ENCODE results near the gene HTD2.

The HTD2 gene

DNA sequence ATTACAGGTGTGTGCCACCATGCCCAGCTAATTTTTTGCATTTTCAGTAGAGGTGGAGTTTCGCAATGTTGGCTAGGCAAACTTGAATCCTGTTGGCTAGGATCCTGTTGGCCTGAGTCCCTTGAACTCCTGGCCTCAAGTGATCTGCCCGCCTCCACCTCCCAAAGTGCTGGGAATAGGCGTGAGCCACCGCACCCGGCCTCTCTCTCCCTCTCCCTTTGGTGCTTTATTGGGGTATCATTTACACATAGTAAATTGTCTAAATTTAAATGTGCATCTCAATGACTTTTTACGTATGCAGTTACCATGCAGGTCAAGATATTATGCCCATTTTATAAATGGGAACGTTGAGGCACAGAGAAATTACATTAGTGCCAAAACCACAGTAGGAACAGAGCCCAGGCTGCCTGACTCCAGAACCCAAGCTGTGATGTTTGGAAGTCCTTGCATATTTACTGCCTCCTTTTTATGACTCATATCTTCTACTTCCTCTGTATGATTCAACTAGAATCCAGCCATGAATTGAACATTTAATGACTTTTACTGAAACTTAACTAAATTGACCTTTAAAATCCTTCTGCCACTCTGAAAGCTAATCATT lies 34.3 kb upstream of the HTD2 start:
- POLR2A ChIA-PET, result no interaction called here
- Histone ChIP-seq H3K4me3 (ENCODE audit: low read depth, low read length) (no peak overlapping the region), H3K27ac (ENCODE audit: extremely low read depth, low read depth, low read length) (no peak overlapping the region), H3K4me1 (ENCODE audit: control insufficient read depth, insufficient read depth, low read length) (no peaks in the 10 kb centered on the region), H3K9me3 (ENCODE audit: control insufficient read depth, insufficient read depth, low read depth, low read length) (no peaks in the 10 kb centered on the region), H3K36me3 (ENCODE audit: control insufficient read depth in 2 of 2, insufficient read depth in 1 of 2, low read length in 2 of 2) (peaks cover 0 to 11% of the 10 kb centered on the region in 2 experiments; a peak in 2 of 3 replicates)
- CTCF ChIA-PET, result no interaction called here
- TF ChIP-seq, protein P1, sequence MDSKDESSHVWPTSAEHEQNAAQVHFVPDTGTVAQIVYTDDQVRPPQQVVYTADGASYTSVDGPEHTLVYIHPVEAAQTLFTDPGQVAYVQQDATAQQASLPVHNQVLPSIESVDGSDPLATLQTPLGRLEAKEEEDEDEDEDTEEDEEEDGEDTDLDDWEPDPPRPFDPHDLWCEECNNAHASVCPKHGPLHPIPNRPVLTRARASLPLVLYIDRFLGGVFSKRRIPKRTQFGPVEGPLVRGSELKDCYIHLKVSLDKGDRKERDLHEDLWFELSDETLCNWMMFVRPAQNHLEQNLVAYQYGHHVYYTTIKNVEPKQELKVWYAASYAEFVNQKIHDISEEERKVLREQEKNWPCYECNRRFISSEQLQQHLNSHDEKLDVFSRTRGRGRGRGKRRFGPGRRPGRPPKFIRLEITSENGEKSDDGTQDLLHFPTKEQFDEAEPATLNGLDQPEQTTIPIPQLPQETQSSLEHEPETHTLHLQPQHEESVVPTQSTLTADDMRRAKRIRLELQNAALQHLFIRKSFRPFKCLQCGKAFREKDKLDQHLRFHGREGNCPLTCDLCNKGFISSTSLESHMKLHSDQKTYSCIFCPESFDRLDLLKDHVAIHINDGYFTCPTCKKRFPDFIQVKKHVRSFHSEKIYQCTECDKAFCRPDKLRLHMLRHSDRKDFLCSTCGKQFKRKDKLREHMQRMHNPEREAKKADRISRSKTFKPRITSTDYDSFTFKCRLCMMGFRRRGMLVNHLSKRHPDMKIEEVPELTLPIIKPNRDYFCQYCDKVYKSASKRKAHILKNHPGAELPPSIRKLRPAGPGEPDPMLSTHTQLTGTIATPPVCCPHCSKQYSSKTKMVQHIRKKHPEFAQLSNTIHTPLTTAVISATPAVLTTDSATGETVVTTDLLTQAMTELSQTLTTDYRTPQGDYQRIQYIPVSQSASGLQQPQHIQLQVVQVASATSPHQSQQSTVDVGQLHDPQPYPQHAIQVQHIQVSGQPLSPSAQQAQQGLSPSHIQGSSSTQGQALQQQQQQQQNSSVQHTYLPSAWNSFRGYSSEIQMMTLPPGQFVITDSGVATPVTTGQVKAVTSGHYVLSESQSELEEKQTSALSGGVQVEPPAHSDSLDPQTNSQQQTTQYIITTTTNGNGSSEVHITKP (tag by site-specific recombination; IDR thresholded peaks at IDR 0.05), result no peak
- TF ChIP-seq ZNF202 (tag by site-specific recombination; IDR thresholded peaks at IDR 0.05; ENCODE audit: borderline replicate concordance) (no peak), KLF1 (tag by site-specific recombination; IDR thresholded peaks at IDR 0.05) (no peak), ZNF391 (tag by site-specific recombination; IDR thresholded peaks at IDR 0.05; ENCODE audit: borderline replicate concordance, low read depth) (no peak), ZNF571 (tag by site-specific recombination; IDR thresholded peaks at IDR 0.05) (no peak), ZNF548 (tag by site-specific recombination; IDR thresholded peaks at IDR 0.05) (no peak), ZNF394 (tag by site-specific recombination; IDR thresholded peaks at IDR 0.05; ENCODE audit: borderline replicate concordance) (no peak), ZNF433 (tag by site-specific recombination; IDR thresholded peaks at IDR 0.05; ENCODE audit: low read depth) (no peak), YY1 (tag by site-specific recombination; IDR thresholded peaks at IDR 0.05) (no peak)
- TF ChIP-seq, protein P2, sequence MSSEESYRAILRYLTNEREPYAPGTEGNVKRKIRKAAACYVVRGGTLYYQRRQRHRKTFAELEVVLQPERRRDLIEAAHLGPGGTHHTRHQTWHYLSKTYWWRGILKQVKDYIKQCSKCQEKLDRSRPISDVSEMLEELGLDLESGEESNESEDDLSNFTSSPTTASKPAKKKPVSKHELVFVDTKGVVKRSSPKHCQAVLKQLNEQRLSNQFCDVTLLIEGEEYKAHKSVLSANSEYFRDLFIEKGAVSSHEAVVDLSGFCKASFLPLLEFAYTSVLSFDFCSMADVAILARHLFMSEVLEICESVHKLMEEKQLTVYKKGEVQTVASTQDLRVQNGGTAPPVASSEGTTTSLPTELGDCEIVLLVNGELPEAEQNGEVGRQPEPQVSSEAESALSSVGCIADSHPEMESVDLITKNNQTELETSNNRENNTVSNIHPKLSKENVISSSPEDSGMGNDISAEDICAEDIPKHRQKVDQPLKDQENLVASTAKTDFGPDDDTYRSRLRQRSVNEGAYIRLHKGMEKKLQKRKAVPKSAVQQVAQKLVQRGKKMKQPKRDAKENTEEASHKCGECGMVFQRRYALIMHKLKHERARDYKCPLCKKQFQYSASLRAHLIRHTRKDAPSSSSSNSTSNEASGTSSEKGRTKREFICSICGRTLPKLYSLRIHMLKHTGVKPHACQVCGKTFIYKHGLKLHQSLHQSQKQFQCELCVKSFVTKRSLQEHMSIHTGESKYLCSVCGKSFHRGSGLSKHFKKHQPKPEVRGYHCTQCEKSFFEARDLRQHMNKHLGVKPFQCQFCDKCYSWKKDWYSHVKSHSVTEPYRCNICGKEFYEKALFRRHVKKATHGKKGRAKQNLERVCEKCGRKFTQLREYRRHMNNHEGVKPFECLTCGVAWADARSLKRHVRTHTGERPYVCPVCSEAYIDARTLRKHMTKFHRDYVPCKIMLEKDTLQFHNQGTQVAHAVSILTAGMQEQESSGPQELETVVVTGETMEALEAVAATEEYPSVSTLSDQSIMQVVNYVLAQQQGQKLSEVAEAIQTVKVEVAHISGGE (tag by site-specific recombination; conservative IDR thresholded peaks at IDR 0.05; ENCODE audit: low read depth), result no peak
- TF ChIP-seq, protein P3, sequence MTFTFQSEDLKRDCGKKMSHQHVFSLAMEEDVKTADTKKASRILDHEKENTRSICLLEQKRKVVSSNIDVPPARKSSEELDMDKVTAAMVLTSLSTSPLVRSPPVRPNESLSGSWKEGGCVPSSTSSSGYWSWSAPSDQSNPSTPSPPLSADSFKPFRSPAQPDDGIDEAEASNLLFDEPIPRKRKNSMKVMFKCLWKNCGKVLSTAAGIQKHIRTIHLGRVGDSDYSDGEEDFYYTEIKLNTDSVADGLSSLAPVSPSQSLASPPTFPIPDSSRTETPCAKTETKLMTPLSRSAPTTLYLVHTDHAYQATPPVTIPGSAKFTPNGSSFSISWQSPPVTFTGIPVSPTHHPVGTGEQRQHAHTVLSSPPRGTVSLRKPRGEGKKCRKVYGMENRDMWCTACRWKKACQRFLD (tag by site-specific recombination; IDR thresholded peaks at IDR 0.05), result no peak

DNA sequence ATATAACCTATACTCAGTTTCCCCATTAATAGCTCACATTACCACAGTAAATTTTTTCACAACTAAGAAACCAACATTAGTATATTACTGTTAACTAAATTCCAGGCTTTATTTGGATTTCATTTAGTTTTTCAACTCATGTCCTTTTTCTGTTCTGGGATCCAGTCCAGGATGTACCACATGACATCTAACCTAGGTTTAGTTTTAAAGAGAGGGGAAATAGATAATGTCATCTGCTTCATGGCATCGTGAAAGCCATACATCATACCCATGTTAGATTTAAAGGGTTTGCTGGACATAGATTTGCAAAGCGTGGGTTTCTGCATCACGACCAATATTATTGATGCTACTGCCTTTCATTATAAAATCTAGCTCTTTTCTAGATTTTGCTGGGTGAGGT lies 33.4 kb upstream of the HTD2 start:
- POLR2A ChIA-PET, result no interaction called here
- no peaks in the 10 kb centered on the region for H3K4me1 ChIP-seq (ENCODE audit: control insufficient read depth, insufficient read depth, low read length)
- H3K4me3 ChIP-seq (ENCODE audit: low read depth, low read length), result no peak overlapping the region
- peaks cover 0 to 11% of the 10 kb centered on the region in 2 experiments; a peak in 2 of 3 replicates for H3K36me3 ChIP-seq (ENCODE audit: control insufficient read depth in 2 of 2, insufficient read depth in 1 of 2, low read length in 2 of 2)
- no peaks in the 10 kb centered on the region for H3K9me3 ChIP-seq (ENCODE audit: control insufficient read depth, insufficient read depth, low read depth, low read length)
- CTCF ChIA-PET, result no interaction called here
- H3K27ac ChIP-seq (ENCODE audit: extremely low read depth, low read depth, low read length), result no peak overlapping the region
- TF ChIP-seq ZNF24 (tag by site-specific recombination; IDR thresholded peaks at IDR 0.05), result no peak
- TF ChIP-seq, protein P4, sequence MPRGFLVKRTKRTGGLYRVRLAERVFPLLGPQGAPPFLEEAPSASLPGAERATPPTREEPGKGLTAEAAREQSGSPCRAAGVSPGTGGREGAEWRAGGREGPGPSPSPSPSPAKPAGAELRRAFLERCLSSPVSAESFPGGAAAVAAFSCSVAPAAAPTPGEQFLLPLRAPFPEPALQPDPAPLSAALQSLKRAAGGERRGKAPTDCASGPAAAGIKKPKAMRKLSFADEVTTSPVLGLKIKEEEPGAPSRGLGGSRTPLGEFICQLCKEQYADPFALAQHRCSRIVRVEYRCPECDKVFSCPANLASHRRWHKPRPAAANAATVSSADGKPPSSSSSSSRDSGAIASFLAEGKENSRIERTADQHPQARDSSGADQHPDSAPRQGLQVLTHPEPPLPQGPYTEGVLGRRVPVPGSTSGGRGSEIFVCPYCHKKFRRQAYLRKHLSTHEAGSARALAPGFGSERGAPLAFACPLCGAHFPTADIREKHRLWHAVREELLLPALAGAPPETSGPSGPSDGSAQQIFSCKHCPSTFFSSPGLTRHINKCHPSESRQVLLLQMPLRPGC (tag by site-specific recombination; IDR thresholded peaks at IDR 0.05), result no peak
- TF ChIP-seq ELK4 (IDR thresholded peaks at IDR 0.05; ENCODE audit: borderline replicate concordance, low read depth, low read length), result no peak
- no peak for TF ChIP-seq ZNF239 (tag by site-specific recombination; IDR thresholded peaks at IDR 0.05)
- TF ChIP-seq ZNF513 (tag by site-specific recombination; IDR thresholded peaks at IDR 0.05), result no peak
- TF ChIP-seq ZNF157 (tag by site-specific recombination; IDR thresholded peaks at IDR 0.05), result no peak
- TF ChIP-seq ZSCAN30 (tag by site-specific recombination; IDR thresholded peaks at IDR 0.05), result no peak
- no peak for TF ChIP-seq ZNF776 (tag by site-specific recombination; IDR thresholded peaks at IDR 0.05; ENCODE audit: borderline replicate concordance)
- no peak for TF ChIP-seq ZNF521 (tag by site-specific recombination; IDR thresholded peaks at IDR 0.05)
- TF ChIP-seq KLF8 (tag by site-specific recombination; IDR thresholded peaks at IDR 0.05), result no peak
- no peak for TF ChIP-seq ZNF621 (tag by site-specific recombination; IDR thresholded peaks at IDR 0.05)
- no peak for TF ChIP-seq ZNF324 (tag by site-specific recombination; IDR thresholded peaks at IDR 0.05)

Data from HEK293 (cell line).